RWPE2 (cell line): ENCODE data around the gene BFAR.
A peak's percentile ranks its signal among the peaks of the same experiment; 100 is the strongest.

Source experiments
- ATAC-seq: fragments of 200-7000 bp; cut with Tn5 transposase; 3 replicates; pipeline ENCODE4 v1.9.1; 2021; ENCODE audit warnings: low read depth
- DNase-seq: peaks from one replicate; pipeline ENCODE4 v3.0.0-alpha.2; 2020; ENCODE audit warnings: low spot score
- H3K27ac ChIP-seq: fragments of 450-650 bp; 2 replicates; pipeline ENCODE4 v1.5.1; 2017; ENCODE audit warnings: mild to moderate bottlenecking; ENCODE audit not compliant: poor library complexity, severe bottlenecking
- H3K27me3 ChIP-seq: fragments of 250-450 bp; sonication (Bioruptor Pico); 2 replicates; pipeline ENCODE4 v1.5.1; 2021; ENCODE audit warnings: mild to moderate bottlenecking, moderate library complexity; ENCODE audit not compliant: insufficient read depth, poor library complexity, severe bottlenecking
- H3K36me3 ChIP-seq: fragments of 250-450 bp; sonication (Bioruptor Pico); 2 replicates; pipeline ENCODE4 v1.5.1; 2020; ENCODE audit warnings: low read depth, mild to moderate bottlenecking, moderate library complexity
- H3K4me1 ChIP-seq: fragments of 250-450 bp; sonication (Bioruptor Pico); 2 replicates; pipeline ENCODE4 v1.5.1; 2021; ENCODE audit warnings: mild to moderate bottlenecking, moderate library complexity; ENCODE audit not compliant: insufficient read depth, poor library complexity, severe bottlenecking
- H3K4me3 ChIP-seq: fragments of 250-450 bp; sonication (Bioruptor Pico); 2 replicates; pipeline ENCODE4 v1.5.1; 2021; ENCODE audit warnings: mild to moderate bottlenecking, moderate library complexity; ENCODE audit not compliant: severe bottlenecking
- H3K9me3 ChIP-seq: fragments of 250-450 bp; sonication (Bioruptor Pico); 2 replicates; pipeline ENCODE4 v1.5.1; 2021; ENCODE audit warnings: mild to moderate bottlenecking, moderate library complexity; ENCODE audit not compliant: severe bottlenecking
- CTCF ChIP-seq: fragments of 450-650 bp; IDR thresholded peaks from one replicate; pipeline ENCODE4 v1.5.1; 2017; ENCODE audit warnings: mild to moderate bottlenecking, moderate library complexity; ENCODE audit not compliant: poor library complexity, severe bottlenecking

BFAR gene

GRCh38 chr16:14667347-14668266 is 34.9 kb downstream of the BFAR start:
- TF ChIP-seq CTCF = no peak
- Histone ChIP-seq H3K4me1 (no peaks in the 10 kb centered on the region), H3K4me3 (no peak overlapping the region), H3K36me3 (peaks cover 46% of the 10 kb centered on the region), H3K27me3 (no peaks in the 10 kb centered on the region), H3K27ac (no peak overlapping the region), H3K9me3 (no peaks in the 10 kb centered on the region)
- no peak for ATAC-seq
- no peak for DNase-seq

GRCh38 chr16:14668556-14669223 is 35.9 kb downstream of the BFAR start:
- H3K36me3 ChIP-seq = peaks cover 35% of the 10 kb centered on the region

GRCh38 chr16:14669776-14670175 is 37.0 kb downstream of the BFAR start:
- DNase-seq = no peak
- Histone ChIP-seq H3K27ac (no peak overlapping the region), H3K4me3 (no peak overlapping the region), H3K4me1 (no peaks in the 10 kb centered on the region), H3K36me3 (peaks cover 27% of the 10 kb centered on the region), H3K27me3 (no peaks in the 10 kb centered on the region), H3K9me3 (no peaks in the 10 kb centered on the region)
- ATAC-seq = peak; percentile 37; the same call in 2 of the 3 replicates
- TF ChIP-seq CTCF = no peak

More at GRCh38 chr16:14668556-14669223, 35.9 kb downstream of the BFAR start:
- Histone ChIP-seq H3K27ac (no peak overlapping the region), H3K9me3 (no peaks in the 10 kb centered on the region), H3K27me3 (no peaks in the 10 kb centered on the region), H3K4me3 (no peak overlapping the region), H3K4me1 (no peaks in the 10 kb centered on the region)
- TF ChIP-seq CTCF = no peak
- ATAC-seq (no peak), DNase-seq (no peak)

GRCh38 chr16:14672403-14672971 is 39.7 kb downstream of the BFAR start:
- H3K27me3 ChIP-seq = no peaks in the 10 kb centered on the region
- no peak for DNase-seq

More at GRCh38 chr16:14672403-14672971, 39.7 kb downstream of the BFAR start:
- H3K27ac ChIP-seq = no peak overlapping the region
- ATAC-seq = no peak; the same call in 2 of the 3 replicates
- H3K9me3 ChIP-seq = no peaks in the 10 kb centered on the region
- no peaks in the 10 kb centered on the region for H3K4me1 ChIP-seq
- no peak overlapping the region for H3K4me3 ChIP-seq
- TF ChIP-seq CTCF = no peak
- no peaks in the 10 kb centered on the region; the same call in 1 of the 2 replicates for H3K36me3 ChIP-seq
